Activated T-cell treated with anti-CD3 and anti-CD28 coated beads, Interleukin-2, amount 50 U/mL, for 24 hours (primary cell): Measurements from ENCODE around the gene TRIOBP.
A peak's percentile ranks its signal among the peaks of the same experiment; 100 is the strongest.

Experiments used
- DNase-seq: peaks from one replicate; pipeline ENCODE4 v3.0.0-alpha.2; 2020
- H3K27ac Mint-ChIP-seq: 2 replicates; pipeline ENCODE4 v1.8.0; 2020; ENCODE audit warnings: mild to moderate bottlenecking, mixed read lengths
- H3K27me3 Mint-ChIP-seq: 2 replicates; pipeline ENCODE4 v1.8.0; 2020; ENCODE audit warnings: mixed read lengths
- H3K36me3 Mint-ChIP-seq: 2 replicates; pipeline ENCODE4 v1.8.0; 2020; ENCODE audit warnings: low read depth, mixed read lengths
- H3K4me1 Mint-ChIP-seq: 2 replicates; pipeline ENCODE4 v1.8.0; 2020; ENCODE audit warnings: low read depth, mixed read lengths
- H3K4me3 Mint-ChIP-seq: 2 replicates; pipeline ENCODE4 v1.8.0; 2020; ENCODE audit warnings: mild to moderate bottlenecking, moderate library complexity, mixed read lengths
- H3K9me3 Mint-ChIP-seq: 2 replicates; pipeline ENCODE4 v1.8.0; 2020; ENCODE audit warnings: mixed read lengths

The TRIOBP gene

DNA sequence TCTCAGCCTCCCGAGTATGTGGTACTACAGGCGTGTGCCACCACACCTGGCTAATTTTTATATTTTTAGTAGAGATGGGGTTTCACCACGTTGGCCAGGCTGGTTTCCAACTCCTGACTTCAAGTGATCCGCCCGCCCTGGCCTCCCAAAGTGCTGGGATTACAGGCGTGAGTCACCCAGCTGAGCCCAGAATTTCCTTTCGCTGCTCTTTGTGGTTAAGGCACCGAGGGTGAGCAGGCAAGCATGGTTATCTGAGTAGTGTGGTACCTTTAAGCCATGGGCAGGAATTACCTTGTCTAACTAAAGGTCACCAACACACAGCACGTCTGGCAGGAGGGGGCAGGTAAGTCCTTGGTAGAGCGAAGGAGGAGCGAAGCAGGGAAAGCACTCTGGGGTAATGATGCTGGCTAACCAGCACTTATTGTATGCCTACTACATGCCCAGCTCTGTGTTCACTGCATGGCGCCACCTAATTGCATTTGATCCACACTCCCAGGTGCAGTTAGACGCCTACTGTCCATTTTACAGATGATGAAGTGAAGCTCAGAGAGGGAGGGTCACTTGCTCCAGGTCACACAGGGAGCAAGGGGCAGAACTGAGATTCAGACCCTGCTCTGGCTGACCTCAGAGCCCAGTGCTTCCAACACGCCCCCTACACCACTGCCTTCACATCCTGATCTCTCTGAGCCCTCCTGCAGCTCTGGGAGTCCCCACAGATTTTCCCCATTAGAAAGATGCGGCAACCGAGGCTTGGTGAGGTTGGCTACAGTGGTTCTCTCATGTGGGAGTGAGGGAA, 45.7 kb downstream of the TRIOBP start:
- H3K4me1 Mint-ChIP-seq: peaks cover 31% of the 10 kb centered on the region
- H3K27me3 Mint-ChIP-seq: no peaks in the 10 kb centered on the region
- DNase-seq: no peak
- peaks cover 6% of the 10 kb centered on the region for H3K36me3 Mint-ChIP-seq
- H3K4me3 Mint-ChIP-seq: no peak overlapping the region
- H3K27ac Mint-ChIP-seq: no peak overlapping the region
- no peaks in the 10 kb centered on the region for H3K9me3 Mint-ChIP-seq

GRCh38 chr22:37744589-37744988, 47.7 kb downstream of the TRIOBP start:
- H3K9me3 Mint-ChIP-seq: no peaks in the 10 kb centered on the region
- DNase-seq: no peak
- H3K27ac Mint-ChIP-seq: no peak overlapping the region
- H3K36me3 Mint-ChIP-seq: peaks cover 9% of the 10 kb centered on the region
- no peaks in the 10 kb centered on the region for H3K27me3 Mint-ChIP-seq
- peak overlapping the region; percentile 83 for H3K4me3 Mint-ChIP-seq
- H3K4me1 Mint-ChIP-seq: peaks cover 40% of the 10 kb centered on the region

DNA sequence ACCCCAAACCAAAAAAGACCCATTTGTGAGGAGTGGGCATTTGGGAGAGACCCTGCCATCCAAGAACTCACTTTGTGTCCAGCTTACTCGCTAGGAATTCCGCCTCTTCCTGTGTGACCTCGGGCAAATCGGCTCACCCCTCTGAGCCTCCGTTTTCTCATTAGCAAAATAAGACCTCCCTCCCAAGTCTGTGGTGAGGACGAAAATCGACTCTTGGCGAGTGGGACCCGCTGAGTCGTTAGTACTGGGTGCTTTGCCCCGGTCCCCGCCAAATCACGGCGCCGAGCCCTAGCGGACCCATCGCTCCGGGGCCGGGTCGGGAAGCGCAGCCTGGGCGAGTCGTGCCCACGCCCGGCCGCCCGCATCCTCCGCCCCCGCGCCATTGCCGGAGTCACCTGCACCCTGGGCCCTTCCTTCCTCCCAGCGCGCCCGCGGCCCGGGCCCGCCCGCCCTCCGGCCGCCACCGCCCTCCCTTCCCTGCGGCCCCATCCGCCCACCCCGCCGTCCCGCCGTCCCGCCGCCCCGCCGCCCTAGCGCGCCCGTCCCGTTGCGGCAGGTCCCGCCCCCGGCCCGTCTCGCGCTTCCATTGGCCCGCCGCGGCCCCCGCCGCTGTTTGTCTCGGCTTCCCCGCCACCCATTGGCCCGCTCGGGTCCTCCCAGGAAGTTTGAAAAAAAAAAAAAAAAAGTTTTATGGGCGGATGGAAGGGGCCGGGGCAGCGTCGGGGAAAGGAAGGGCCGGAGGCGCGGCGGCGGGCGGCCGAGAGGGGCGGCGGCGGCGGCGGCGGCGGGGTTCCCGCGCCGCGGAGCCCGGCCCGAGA, 48.9 kb downstream of the TRIOBP start:
- peak; percentile 90 for DNase-seq
- Mint-ChIP-seq H3K27ac (peak overlapping the region; percentile 91), H3K36me3 (peaks cover 9% of the 10 kb centered on the region), H3K4me1 (peaks cover 39% of the 10 kb centered on the region), H3K9me3 (no peaks in the 10 kb centered on the region), H3K27me3 (no peaks in the 10 kb centered on the region), H3K4me3 (peak overlapping the region; percentile 83)

GRCh38 chr22:37746366-37747079, 49.7 kb downstream of the TRIOBP start:
- H3K4me1 Mint-ChIP-seq: peaks cover 39% of the 10 kb centered on the region
- H3K9me3 Mint-ChIP-seq: no peaks in the 10 kb centered on the region
- H3K36me3 Mint-ChIP-seq: peaks cover 9% of the 10 kb centered on the region
- peak overlapping the region; percentile 83 for H3K4me3 Mint-ChIP-seq
- peak overlapping the region; percentile 87 for H3K27ac Mint-ChIP-seq
- DNase-seq: peak; percentile 74
- H3K27me3 Mint-ChIP-seq: no peaks in the 10 kb centered on the region

DNA sequence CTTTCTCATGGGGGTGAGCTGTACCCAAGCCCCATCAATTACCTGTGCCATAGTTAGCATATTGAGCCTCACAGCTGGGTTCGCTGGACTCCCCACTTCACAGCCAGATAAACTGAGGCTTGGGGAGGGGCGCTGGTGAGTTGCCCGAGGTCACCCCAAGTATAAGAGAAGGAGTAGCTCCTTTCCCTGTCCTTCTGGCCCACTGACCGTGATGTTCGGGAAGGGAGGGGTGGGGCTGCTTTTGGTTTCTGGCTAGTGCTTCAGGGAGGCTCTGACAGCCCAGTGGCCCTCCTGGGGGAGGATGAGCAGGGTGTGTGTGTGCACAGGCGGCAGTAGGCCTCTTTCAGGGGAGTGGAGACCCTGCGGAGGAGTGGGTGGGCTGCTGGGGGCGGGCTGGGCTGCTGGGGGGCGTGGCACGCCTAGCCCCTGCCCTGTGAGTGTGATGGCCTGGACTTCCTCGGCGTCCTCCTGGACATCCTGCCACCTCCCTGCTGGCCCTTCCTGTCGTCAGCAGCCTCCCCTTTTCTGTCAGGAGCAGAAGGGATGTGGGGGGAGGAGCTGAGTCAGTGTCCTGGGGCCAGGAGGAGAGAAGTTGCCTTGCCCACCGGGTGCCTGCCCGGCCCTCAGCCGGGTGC, 50.3 kb downstream of the TRIOBP start:
- H3K4me1 Mint-ChIP-seq: peaks cover 39% of the 10 kb centered on the region
- H3K9me3 Mint-ChIP-seq: no peaks in the 10 kb centered on the region
- H3K27ac Mint-ChIP-seq: peak overlapping the region; percentile 87
- peaks cover 13% of the 10 kb centered on the region for H3K36me3 Mint-ChIP-seq
- peak overlapping the region; percentile 83 for H3K4me3 Mint-ChIP-seq
- H3K27me3 Mint-ChIP-seq: no peaks in the 10 kb centered on the region
- DNase-seq: no peak

- H3K36me3 Mint-ChIP-seq: peaks cover 15% of the 10 kb centered on the region
- peaks cover 35% of the 10 kb centered on the region for H3K4me1 Mint-ChIP-seq
- no peaks in the 10 kb centered on the region for H3K9me3 Mint-ChIP-seq
- no peak for DNase-seq
- no peak overlapping the region for H3K27ac Mint-ChIP-seq
- peak overlapping the region; percentile 83 for H3K4me3 Mint-ChIP-seq
- no peaks in the 10 kb centered on the region for H3K27me3 Mint-ChIP-seq
Observed at GRCh38 chr22:37747715-37748100, 50.9 kb downstream of the TRIOBP start.

DNA sequence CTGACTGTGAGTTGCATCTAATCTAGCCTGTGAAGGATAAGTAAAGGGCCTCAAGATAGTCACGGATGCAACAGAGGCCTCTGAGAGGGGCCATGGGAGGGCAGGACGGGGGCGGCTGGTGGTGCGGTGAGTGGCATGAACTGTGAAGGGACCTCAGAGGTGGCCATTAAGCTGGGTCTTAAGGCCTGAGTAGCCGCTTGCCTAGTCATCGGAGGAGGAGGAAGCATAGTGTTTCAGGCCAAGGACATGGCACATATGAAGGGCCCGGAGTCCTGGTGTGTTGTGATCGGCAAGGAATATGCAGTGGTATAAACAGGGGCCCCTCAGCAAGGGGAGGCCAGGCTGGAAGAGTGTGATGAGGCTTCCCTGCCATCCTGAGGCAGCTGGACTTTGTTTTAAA, 51.8 kb downstream of the TRIOBP start:
- Mint-ChIP-seq H3K9me3 (no peaks in the 10 kb centered on the region), H3K36me3 (peaks cover 21% of the 10 kb centered on the region), H3K27ac (peak overlapping the region; percentile 68), H3K4me3 (no peak overlapping the region), H3K27me3 (no peaks in the 10 kb centered on the region), H3K4me1 (peaks cover 32% of the 10 kb centered on the region)
- DNase-seq: no peak

- peaks cover 23% of the 10 kb centered on the region for H3K36me3 Mint-ChIP-seq
- H3K9me3 Mint-ChIP-seq: no peaks in the 10 kb centered on the region
- H3K4me3 Mint-ChIP-seq: no peak overlapping the region
- H3K4me1 Mint-ChIP-seq: peaks cover 31% of the 10 kb centered on the region
- H3K27ac Mint-ChIP-seq: no peak overlapping the region
- DNase-seq: no peak
- no peaks in the 10 kb centered on the region for H3K27me3 Mint-ChIP-seq
Observed at GRCh38 chr22:37749226-37749625, 52.4 kb downstream of the TRIOBP start.

GRCh38 chr22:37749831-37750595, 53.2 kb downstream of the TRIOBP start:
- H3K9me3 Mint-ChIP-seq: no peaks in the 10 kb centered on the region
- peaks cover 25% of the 10 kb centered on the region for H3K36me3 Mint-ChIP-seq
- no peak overlapping the region for H3K4me3 Mint-ChIP-seq
- DNase-seq: no peak
- no peaks in the 10 kb centered on the region for H3K27me3 Mint-ChIP-seq
- H3K4me1 Mint-ChIP-seq: peaks cover 26% of the 10 kb centered on the region
- no peak overlapping the region for H3K27ac Mint-ChIP-seq

- H3K27me3 Mint-ChIP-seq: no peaks in the 10 kb centered on the region
- H3K4me1 Mint-ChIP-seq: peaks cover 19% of the 10 kb centered on the region
- DNase-seq: no peak
- no peaks in the 10 kb centered on the region for H3K9me3 Mint-ChIP-seq
- peak overlapping the region; percentile 15 for H3K27ac Mint-ChIP-seq
- no peak overlapping the region for H3K4me3 Mint-ChIP-seq
- peaks cover 29% of the 10 kb centered on the region for H3K36me3 Mint-ChIP-seq
Observed at GRCh38 chr22:37750596-37751162, 53.8 kb downstream of the TRIOBP start.

DNA sequence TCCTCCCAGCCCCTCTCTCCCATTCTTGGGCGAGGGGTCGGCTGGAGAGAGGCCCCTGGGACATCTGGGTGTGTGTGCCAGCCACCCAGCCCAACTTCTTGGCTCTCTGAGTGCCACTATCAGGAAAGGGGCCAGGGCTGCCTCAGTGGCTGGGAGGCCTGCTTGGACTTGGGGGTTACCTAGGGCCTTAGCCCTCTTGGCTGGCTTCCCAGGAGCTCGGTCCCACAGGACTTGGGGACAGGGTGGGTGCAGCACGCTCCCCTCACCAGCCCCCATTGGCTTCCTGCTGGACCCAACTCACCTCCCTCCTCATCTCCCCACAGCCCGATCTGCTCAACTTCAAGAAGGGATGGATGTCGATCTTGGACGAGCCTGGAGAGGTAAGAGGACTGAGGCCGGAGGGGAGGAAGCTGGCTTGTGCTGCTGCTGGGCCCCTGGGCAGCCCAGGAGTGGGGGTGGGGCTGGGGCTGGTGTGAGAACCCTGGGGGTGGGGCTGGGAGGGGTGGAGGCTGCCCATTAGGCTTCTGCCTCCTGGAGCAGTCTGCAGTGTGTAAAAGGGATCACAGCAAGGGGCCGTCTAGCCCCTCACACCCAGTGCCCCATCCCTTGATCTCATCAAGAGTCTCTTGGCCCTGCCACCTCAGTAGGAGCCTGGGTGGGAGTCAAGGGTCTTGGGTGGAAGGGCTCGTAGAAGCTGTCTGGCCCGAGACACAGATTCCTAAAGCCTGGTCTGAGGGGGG, 54.8 kb downstream of the TRIOBP start:
- Mint-ChIP-seq H3K27ac (no peak overlapping the region), H3K4me1 (peaks cover 19% of the 10 kb centered on the region), H3K9me3 (no peaks in the 10 kb centered on the region), H3K36me3 (peaks cover 37% of the 10 kb centered on the region), H3K4me3 (no peak overlapping the region), H3K27me3 (no peaks in the 10 kb centered on the region)
- DNase-seq: no peak

- Mint-ChIP-seq H3K9me3 (no peaks in the 10 kb centered on the region), H3K27me3 (no peaks in the 10 kb centered on the region), H3K4me1 (peaks cover 15% of the 10 kb centered on the region), H3K36me3 (peaks cover 44% of the 10 kb centered on the region), H3K4me3 (no peak overlapping the region), H3K27ac (no peak overlapping the region)
- no peak for DNase-seq
Observed at GRCh38 chr22:37752189-37753087, 55.6 kb downstream of the TRIOBP start.
